Colon (tissue), 2 donors: ENCODE data around the gene KAT2B.
"Not testable (repeated sequence)": the region's sequence is repeated elsewhere in the genome, so short reads cannot be mapped to it uniquely, and the experiment has no call there.

ENCODE experiments used
- FAIRE-seq: peaks from 2 replicates; lab custom pipeline; 2012; peaks lifted over from hg19 to GRCh38; lab: Jason Lieb, UNC
- donor health status: control.
- donor health status: control.

KAT2B gene

DNA sequence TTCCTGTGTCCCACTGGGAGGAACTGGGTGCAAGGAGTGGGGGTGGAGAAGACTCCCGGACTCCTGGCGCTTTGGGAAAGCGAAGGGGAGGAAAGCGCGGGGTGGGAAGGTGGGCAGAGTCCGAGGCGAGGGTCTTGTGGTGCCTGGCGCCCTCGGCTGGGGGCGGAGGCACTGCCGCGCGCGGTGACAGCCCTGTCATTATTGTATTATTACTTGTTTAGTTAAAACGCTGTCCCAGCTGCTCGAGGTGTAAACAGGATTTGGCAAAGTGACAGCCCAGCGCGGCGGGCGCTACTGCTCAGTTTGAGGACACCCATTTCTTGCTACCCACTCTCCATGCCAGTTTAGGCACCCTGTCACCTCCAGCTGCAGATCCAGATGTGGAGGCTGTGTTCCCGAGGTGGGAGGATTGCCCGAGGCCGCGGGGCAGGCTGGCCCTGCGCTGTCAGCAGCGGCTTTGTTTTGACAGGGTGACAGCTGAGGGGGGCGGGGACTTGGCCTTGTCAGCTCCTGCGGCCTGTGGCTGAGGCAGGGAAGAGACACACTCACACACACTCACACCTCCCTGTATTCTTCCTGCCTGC lies 1.0 kb downstream of the KAT2B start:
- FAIRE-seq = no peak

DNA sequence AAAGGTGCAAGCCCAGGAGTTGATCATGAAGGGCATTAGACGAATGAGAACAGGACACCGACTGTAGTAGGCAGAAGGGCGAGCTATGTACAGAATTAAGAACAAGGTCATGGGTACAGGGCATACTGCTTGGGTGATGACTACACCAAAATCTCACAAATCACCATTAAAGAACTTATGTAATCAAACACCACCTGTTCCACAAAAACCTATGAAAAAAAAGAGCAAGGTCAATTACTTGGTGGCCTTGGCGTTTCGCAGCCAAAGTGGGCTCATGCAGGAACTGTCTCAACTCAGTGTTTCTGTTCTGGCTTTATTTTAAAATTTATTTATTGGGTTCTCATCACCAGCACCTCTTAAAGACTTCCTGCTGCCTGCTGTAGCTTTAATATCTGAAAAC lies 2.1 kb downstream of the KAT2B start:
- no peak for FAIRE-seq

- FAIRE-seq = no peak
These were observed 3.1 kb downstream of the KAT2B start for GRCh38 chr3:20043396-20043795.

- no peak for FAIRE-seq
These were observed 3.6 kb downstream of the KAT2B start for GRCh38 chr3:20043825-20044224.

GRCh38 chr3:20045141-20045540 lies 4.9 kb downstream of the KAT2B start:
- not testable (repeated sequence) for FAIRE-seq

DNA sequence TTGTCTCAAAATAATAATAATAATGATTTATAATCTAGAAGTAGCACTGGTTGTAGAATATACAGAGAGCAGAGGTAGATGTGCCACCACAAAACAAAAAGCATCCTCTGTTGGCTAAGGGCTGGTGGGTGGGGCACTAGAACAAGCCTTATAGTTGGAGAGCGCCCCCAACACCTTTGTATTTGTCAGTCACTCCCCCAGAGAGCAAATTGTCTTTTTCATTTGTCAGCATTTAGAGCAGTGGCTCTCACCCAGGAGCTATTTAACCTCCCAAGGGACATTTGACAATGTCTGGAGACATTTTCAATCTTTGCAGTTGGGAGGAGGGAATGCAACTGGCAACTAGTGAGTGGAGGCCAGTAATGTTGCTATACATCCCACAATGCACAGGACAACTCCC lies 6.3 kb downstream of the KAT2B start:
- no peak for FAIRE-seq

DNA sequence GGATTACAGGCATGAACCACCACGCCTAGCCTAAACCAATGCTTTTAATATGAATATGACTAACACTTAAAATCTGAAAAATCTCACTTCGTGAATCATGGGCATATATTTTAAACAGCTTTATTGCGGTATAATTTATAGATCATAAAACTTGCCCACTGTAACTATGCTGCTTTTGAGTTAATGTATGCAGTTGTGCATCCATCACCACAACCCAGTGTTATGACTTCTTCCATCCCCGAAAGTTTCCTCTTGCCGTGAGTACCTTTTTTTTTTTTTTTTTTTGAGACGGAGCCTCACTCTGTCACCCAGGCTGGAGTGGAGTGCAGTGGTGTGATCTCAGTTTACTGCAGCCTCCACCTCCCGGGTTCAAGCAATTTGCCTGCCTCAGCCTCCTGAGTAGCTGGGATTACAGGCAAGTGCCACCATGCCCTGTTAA lies 7.1 kb downstream of the KAT2B start:
- FAIRE-seq = no peak

GRCh38 chr3:20047976-20048883 lies 8.0 kb downstream of the KAT2B start:
- FAIRE-seq = no peak

- FAIRE-seq = no peak
These were observed 11.0 kb downstream of the KAT2B start for GRCh38 chr3:20051123-20051806.

- no peak for FAIRE-seq
These were observed 12.6 kb downstream of the KAT2B start for GRCh38 chr3:20052851-20053250.

DNA sequence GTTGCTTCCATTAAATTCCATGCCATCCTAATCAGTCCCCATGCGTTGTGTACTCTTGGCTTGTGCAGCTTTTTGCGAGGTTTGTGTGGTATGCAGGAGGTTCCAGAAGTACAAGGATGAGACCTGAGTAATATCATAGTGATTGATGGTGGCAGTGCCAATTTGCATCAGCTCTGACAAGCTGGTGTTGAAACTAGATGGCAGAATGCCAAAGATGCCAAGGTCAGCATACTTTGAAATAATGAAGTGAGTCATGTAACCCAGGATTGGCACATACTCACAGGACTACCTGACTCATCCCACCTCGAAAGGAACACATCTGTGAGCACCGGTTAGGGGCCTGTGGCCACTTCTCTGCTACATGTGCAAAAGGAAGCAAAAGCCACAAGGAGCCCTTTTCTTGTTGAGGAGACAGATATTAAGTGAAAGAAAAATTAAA lies 14.3 kb downstream of the KAT2B start:
- no peak for FAIRE-seq

DNA sequence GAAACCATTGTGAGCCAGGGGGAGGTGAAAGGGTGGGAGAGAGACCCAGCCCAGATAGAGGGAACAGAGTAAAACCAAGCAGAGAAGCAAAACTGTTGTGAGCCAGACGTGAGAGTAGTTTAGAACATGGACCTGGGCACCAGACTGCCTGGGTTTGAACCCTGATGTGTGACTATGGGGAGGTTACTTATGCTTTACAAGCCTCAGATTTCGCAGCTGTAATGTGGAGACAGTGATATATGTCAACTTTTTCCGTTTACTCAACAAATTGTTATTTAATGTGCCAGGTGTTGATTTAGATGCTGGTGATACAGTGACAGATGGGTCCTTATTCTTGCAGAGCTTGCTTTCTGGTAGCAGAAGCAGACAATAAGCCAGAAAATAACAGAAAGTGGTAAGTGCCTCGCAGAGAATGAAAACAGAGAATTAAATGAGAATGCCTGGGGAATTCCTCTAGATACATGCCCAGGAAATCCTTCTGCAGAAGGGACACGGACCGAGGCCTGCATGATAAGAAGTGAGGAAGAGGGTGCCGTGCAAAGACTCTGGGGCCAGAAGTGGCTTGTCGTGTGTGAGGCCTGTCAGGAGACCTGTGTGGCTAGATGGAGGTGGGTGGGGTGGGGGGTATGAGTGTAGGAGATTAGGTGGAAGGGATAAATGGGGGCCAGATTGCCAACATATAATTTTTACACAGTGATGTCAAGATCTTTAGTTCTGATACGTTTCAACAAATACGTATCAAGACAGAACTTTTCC lies 15.0 kb downstream of the KAT2B start:
- no peak for FAIRE-seq

DNA sequence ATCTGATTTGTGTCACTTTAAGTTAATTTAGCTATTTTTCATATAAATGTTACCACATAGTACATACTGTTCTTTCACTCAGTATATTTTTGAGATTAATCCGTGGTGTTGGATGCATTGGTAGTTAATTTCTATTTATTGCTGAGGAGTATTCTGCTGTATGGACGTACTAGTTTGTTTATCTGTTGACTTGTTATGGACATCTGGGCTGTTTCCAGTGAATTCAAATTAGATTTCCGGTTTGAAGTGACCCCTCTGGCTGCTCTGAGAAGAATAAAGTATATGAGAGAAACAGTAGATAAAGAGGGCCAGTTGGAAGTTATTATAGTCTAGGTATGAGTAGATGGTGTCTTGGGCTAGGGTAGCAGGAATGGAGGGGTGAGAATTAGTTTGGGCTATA lies 15.6 kb downstream of the KAT2B start:
- FAIRE-seq = no peak

- no peak for FAIRE-seq
These were observed 16.7 kb downstream of the KAT2B start for GRCh38 chr3:20056725-20057611.

DNA sequence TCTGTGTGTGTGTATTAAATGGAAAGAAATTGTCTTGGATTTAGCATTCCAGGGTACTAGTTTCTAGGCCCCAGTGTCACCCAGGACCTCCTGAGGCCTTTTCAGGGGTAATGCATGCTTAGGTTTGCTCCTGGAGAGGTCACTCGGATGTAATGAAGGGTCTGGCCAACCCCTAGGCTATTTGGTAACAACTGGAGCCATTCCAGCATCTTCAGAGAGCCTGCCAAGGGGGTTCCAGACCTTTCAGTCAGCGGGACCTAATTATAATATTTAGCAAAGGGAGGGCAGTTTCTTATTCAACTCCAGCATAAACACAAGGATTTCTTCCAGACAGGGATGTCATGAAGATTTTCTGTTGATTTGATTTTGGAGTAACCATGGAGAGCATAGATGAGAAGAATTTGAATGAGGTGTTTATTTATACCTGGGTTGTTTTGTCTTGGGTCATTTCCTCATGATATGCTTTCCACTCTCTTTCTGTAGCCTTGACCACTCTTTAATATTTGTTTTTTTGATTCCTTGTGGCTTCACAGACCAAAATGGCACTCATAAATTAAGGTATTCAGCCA lies 17.4 kb downstream of the KAT2B start:
- FAIRE-seq = no peak

DNA sequence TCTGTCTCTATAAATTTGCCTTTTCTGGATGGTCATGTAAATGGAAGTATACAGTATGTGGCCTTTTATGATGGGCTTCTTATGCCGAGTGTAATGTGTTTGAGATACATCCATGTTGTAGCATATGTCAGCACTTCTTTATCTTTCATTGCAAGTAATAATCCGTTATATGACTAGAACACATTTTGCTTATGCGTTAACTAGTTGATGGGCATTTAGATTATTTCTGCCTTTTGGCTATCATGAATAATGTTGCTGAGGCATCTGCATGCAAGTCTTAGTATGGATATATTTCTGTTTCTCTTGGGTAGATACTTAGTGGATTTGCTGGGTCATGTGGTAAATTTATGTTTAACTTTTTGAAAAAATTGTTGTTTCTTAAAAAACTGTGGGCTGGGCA lies 19.7 kb downstream of the KAT2B start:
- no peak for FAIRE-seq

- FAIRE-seq = no peak
These were observed 20.9 kb downstream of the KAT2B start for GRCh38 chr3:20060974-20061685.

DNA sequence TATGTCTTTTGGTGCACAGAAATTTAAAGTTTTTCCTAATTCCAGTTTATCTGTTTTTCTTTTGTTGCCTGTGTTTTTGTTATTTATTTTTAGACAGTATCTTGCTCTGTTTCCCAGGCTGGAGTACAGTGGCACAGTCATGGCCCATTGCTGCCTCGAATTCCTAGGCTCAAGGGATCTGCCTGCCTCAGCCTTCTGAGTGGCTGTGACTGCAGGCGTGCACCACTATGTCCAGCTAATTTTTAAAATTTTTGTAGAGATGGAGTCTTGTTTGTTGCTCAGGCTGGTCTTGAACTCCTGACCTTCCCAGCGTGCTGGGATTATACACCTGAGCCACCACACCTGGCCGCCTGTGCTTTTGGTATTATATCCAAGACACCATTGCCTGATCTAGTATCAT lies 22.8 kb downstream of the KAT2B start:
- FAIRE-seq = no peak

GRCh38 chr3:20064387-20064786 lies 24.1 kb downstream of the KAT2B start:
- FAIRE-seq = no peak
